GM19023 (cell line): Measurements from ENCODE around the gene MEOX2.

Source experiments
- ATAC-seq: cut with Tn5 transposase; IDR thresholded peaks from one replicate; pipeline ENCODE4 v1.9.1; 2021; ENCODE audit warnings: mild to moderate bottlenecking, moderate library complexity; ENCODE audit not compliant: unreplicated experiment

Gene MEOX2

DNA sequence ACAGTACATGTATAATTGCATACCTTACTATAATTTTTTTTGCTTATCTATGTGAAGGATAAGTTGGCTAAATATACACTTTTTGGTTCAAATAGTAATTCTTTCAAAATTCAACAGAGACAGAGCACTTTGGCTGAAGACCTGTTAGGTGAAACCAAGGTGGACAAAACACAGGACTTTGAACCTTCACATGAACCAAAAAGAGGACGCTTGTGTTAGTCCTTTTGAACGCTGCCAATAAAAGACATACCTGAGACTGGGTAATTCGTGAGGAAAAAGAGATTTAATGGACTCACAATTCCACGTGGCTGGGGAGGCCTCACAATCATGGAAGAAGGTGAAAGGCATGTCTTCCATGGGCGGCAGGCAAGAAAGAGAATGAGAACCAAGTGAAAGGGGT lies 120.0 kb downstream of the MEOX2 start:
- ATAC-seq: no peak

GRCh38 chr7:15561835-15562234 lies 124.6 kb downstream of the MEOX2 start, which contains the start of gene AGMO:
TSS of gene AGMO (minus strand) at chr7:15562015.
- no peak for ATAC-seq
